NT2/D1 (cell line): ENCODE results near the gene ARMS2.

Source experiments
- YY1 ChIP-seq: IDR thresholded peaks from 2 replicates; pipeline ENCODE4 v1.6.1; 2011; ENCODE audit not compliant: insufficient read length, insufficient read depth
- ZNF274 ChIP-seq: IDR thresholded peaks from 2 replicates; pipeline ENCODE4 v1.6.1; 2011; ENCODE audit warnings: mild to moderate bottlenecking, low read depth, low read length

DNA sequence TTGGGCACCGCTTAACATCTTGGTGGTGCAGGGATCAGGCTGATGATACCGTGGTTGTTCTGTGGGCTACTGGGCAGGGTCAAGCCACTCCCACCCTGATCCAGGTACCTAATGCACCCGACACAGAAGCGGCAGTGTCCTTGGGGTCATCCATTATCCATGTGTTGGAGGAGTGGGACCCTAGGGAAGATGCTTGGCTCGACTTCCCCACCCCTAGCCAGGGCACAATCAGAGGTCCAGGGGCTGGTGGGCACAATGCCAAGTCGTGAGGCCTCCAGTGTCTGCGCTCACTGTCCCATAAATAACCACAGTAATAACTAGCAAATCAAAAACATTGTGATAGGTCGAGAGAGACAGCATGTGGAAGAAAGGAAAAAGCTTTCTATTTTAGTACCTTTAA, 44.6 kb downstream of the ARMS2 start:
- no peak for TF ChIP-seq YY1
- no peak for TF ChIP-seq ZNF274
